GM18909 (cell line): ENCODE data around the gene STBD1.
"Not testable (repeated sequence)": the region's sequence is repeated elsewhere in the genome, so short reads cannot be mapped to it uniquely, and the experiment has no call there.

ENCODE experiments used
- ATAC-seq: cut with Tn5 transposase; IDR thresholded peaks from one replicate; pipeline ENCODE4 v1.9.1; 2021; ENCODE audit warnings: mild to moderate bottlenecking; ENCODE audit not compliant: unreplicated experiment, poor library complexity

STBD1 gene

GRCh38 chr4:76305971-76306881 is at the start of gene STBD1:
TSS of gene STBD1 (plus strand) at chr4:76306733. CDS start at chr4:76306770, 37 bp downstream.
- ATAC-seq, result peak; percentile 40

DNA sequence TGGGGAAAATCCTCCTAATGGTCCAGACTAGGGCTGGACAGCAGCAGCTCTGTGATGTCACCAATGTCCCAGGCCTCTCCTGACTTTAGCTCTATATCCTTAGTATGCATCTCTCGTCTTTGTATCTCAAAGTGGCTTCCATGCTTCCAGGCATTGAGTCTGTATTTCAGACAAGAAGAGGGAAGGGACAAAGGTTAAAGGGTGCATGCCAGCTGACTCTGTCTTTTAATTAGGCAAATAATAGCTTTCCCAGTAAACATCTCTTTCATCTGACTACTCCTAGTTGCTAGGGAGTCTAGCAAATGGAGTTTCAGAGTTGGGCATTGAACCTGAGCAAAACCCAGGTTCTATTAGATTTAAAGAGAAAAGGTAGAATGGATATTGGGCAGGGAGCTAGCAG is 49.6 kb upstream of the STBD1 start:
- ATAC-seq, result no peak

DNA sequence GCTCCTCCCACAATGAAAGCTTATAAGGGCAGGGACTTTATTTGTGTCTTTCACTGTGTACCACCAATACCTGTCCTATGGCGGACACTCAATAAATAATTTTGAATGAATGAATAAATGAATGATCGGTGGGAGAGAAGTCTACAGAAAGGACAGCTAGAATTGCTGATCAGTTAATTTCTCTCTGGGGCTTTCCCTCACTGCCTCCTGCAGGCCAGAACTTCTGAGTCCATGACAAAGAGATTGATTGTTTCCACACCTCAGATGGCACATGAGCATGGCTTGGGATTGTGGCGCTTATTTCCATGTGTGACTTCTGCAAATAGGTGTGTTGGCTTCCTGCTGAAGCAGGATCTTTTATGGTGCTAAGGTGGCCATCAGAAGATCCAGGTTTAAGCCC is 48.7 kb upstream of the STBD1 start:
- no peak for ATAC-seq

DNA sequence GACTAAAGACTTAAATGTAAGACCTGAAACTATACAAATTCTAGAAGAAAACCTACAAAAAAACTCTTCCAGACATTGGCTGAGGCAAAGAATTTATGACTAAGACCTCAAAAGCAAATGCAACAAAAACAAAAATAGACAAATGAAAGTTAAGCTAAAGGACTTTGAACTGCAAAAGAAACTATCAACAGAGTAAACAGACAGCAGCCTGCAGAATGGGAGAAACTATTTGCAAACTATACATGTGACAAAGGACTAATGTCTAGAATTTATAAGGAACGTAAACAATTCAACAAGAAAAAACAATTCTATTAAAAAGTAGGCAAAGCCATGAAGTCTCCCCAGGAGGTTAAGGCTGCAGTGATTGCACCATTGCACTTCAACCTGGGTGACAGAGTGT is 46.0 kb upstream of the STBD1 start:
- ATAC-seq, result no peak

- no peak for ATAC-seq
Observed at GRCh38 chr4:76265631-76266218, 40.8 kb upstream of the STBD1 start.

GRCh38 chr4:76266627-76267026 is 39.9 kb upstream of the STBD1 start:
- no peak for ATAC-seq

DNA sequence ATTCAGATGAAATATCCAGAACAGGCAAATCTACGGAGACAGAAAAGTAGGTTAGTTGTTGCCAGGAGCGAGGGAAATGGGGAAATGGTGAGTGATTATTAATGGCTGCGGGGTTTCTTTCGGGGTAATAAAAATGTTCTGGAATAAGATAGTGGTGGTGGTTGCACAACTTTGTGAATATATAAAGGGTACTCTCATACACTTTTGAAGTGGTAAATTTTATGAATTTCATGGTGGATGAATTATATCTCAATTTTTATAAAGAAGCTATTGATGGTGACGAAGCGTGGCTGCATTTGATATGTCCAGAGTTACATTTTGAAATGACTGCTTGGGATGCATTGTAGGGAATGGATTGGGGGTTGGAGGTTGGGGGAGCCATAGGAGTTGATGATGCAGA is 38.7 kb upstream of the STBD1 start:
- no peak for ATAC-seq

GRCh38 chr4:76270244-76271175 is 36.0 kb upstream of the STBD1 start:
- ATAC-seq, result no peak

GRCh38 chr4:76271248-76271647 is 35.3 kb upstream of the STBD1 start:
- ATAC-seq, result no peak

DNA sequence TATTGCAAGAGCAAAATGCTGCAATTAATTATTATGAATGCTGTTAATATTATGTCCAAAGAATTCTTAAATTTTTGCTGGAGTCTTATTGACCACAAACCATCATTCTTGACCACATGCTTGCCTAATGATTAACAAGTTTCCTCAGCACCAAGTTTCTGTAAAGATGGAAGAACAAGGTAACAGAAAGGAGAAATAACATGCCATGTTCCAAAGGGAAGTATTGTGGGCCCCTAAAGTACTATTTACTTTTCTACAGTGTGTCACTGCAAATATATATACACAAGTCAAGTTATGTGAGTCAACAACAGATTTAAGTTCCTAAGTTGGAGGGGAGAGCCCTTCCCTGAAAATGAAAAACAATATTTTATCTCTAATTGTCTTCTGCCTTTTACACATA is 34.5 kb upstream of the STBD1 start:
- no peak for ATAC-seq

- ATAC-seq, result no peak
Observed at GRCh38 chr4:76272582-76272981, 34.0 kb upstream of the STBD1 start.

DNA sequence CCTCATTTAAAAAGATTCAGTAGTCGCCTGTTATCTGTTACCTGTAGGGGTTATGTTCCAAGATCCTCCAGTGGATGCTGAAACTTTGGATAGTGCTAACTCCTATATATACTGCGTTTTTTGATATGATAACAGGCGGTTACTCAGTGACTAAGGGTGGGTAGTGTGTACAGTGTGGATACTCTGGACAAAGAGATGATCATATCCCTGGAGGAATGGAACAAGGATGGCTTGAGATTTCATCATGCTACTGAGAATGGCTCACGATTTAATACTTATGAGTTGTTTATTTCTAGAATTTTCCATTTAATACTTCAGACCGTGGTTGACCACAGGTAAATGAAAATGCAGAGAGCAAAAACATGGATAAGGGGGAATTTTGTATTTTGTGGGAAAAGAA is 33.5 kb upstream of the STBD1 start:
- ATAC-seq, result no peak

- no peak for ATAC-seq
Observed at GRCh38 chr4:76275486-76276124, 30.9 kb upstream of the STBD1 start.

GRCh38 chr4:76276813-76277212 is 29.7 kb upstream of the STBD1 start:
- ATAC-seq, result no peak

DNA sequence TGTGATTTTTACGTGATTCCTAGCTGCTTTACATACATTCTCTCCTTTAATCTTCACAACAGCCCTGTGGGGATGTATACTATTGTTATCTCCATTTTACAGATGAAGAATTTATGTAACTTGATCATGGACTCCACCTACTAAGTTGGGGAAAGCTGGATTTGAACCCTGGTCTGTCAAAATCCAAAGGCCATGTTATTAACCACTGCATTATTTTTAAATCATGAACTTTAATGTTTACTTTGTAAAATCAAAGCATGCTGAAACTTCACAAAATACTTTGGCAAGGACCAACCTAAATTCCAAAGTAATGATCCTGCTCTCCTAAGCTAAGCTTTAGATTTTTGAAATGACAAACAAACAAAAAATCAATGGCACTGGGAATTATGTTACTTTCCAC is 28.9 kb upstream of the STBD1 start:
- no peak for ATAC-seq

DNA sequence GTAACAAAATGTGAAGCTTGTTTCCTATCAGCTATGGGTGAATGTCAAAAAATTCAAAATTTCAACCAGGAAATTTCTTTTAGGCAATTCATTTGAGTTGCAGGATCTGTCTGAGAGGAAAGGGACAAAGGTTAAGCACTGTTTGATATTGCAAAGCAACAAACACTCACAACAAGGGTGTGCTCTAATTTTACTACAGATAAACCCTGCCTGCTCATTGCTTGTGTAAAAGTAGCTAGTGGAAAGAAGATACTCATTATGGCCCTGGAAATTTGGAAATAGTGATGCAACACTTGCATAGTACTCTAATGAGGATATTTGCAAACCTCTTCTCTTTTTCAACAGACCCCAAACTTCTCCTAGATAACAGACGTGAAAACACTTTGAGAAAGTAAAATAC is 27.9 kb upstream of the STBD1 start:
- ATAC-seq, result no peak

DNA sequence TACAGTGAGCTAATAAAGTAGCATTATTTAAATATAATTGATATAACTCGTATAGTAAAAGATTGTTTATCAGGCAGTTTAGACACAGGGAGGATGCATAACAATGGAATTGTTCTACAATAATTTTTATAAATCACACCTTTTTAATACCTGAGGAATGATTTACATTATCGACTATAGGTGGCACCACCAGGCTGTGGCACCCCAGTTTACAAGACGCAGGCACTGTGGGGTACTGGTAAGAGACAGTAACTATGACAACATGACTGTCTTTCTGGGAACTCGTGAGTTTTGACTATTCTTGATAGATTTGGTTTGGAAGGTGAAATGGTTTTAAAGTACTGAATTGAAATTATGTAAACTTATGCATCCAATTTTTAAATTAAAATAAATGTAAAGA is 27.1 kb upstream of the STBD1 start:
- no peak for ATAC-seq

DNA sequence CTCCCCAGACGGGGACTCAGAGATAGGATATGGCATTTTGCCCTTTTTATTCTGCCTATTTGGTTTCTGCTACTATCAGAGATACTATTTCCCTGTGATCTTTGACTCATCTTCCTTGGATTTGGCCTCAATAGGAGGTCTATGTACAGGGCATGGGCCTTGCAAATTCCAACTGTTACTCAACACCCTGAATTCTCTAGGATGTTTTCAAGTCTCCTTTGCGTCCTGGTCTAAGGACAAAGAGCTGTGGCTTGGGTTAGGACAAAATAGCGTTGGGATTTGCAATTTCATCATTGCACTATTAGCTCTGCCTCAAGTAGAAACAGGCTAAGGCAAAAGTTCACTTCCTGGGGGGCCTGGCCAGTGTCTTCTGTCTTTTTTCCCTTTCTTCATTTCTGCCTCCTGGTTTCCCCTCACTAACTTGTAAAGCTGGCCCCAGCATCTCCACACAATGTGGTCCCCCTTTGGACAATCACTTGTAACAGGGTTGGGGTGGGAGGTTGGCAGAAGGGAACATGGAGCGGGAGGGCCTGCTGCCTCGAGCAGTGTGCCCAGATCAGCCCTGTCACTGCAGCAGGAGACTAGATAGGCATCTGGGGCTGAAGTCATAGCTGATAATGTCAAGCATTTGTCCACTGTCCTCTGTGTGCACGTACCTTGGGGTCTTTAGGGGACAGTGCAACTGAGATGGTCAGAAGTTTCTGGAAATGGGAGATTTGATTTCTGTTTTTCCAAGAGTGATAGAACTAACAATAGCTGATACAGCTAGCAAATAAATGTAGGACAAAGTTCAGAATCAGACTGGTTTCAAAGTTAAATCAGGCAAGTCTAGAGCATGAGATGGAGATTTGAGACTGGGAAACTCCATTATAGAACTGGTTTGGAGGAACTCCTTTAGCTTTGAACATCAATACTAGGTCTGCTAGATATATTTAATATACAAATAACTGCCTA is 25.8 kb upstream of the STBD1 start:
- ATAC-seq, result no peak

- ATAC-seq, result not testable (repeated sequence)
Observed at GRCh38 chr4:76281594-76281993, 24.9 kb upstream of the STBD1 start.
